ENCODE data around the gene GPR146.
"Not testable (repeated sequence)": the region's sequence is repeated elsewhere in the genome, so short reads cannot be mapped to it uniquely, and the experiment has no call there.

- TF ChIP-seq JUN (CRISPR knock-in tag; IDR thresholded peaks at IDR 0.05); POLR2A (IDR thresholded peaks at IDR 0.05; ENCODE audit: insufficient read depth in 1 of 2, low read depth in 2 of 2, low read length in 2 of 2); EP300 (IDR thresholded peaks at IDR 0.05; ENCODE audit: low read depth in 2 of 2, low read length in 2 of 2); EP300 (CRISPR knock-in tag; IDR thresholded peaks at IDR 0.05; ENCODE audit: borderline replicate concordance); NR2C2 (CRISPR knock-in tag; IDR thresholded peaks at IDR 0.05; ENCODE audit: borderline replicate concordance); SAFB2 (CRISPR knock-in tag; IDR thresholded peaks at IDR 0.05; ENCODE audit: borderline replicate concordance, low read depth); ZNF350 (CRISPR knock-in tag; IDR thresholded peaks at IDR 0.05; ENCODE audit: borderline replicate concordance, low read depth): not testable (repeated sequence)
Observed at GRCh38 chr7:1040233-1040632, 4.1 kb upstream of the GPR146 start.

Data from HepG2 (cell line).